UCSD-AML1 (cell line): ENCODE results near the gene SS18L1.
A peak's percentile ranks its signal among the peaks of the same experiment; 100 is the strongest.
"Not testable (repeated sequence)": the region's sequence is repeated elsewhere in the genome, so short reads cannot be mapped to it uniquely, and the experiment has no call there.

Experiments
- DNase-seq: peaks from one replicate; lab custom pipeline; 2025; ENCODE audit not compliant: unreplicated experiment; lab: John Stamatoyannopoulos, UW

The SS18L1 gene

DNA sequence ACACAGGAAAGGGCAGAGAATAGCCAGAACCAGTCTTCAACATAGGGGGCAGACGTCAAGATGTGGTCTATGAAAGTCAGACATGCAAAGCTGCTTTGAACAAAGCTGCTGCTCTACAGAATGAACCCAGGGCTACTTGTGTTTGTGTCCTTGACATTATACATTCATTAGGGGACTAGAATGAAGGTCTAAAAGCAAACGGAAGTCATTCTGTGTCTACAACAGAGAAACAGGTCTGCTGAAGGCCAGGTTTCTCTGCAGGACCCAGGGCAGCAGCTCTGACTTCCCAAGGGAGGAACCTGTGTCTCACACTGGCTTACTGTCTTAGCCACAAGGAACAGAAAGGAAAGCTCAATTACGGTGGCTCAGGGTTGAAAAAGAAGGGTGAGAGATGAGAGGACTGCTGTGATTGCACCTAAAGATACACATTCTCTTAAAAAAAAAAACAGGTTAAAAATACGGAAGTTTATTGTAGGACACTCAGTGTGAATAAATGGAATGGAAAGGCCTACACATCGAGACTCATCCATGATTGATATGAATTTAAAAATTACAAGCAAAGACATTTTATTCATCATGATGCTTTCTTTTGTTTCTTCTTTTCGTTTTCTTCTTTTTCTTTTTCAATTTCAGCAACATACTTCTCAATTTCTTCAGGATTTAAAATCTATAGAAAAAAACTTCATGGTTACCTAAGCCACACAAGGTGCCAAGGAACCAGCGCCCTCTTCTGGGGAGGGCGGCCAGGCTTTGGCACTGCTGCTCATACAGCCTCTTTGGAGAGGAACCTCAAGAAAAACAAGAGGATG lies 7.1 kb upstream of the SS18L1 start:
- DNase-seq = peak; percentile 81

DNA sequence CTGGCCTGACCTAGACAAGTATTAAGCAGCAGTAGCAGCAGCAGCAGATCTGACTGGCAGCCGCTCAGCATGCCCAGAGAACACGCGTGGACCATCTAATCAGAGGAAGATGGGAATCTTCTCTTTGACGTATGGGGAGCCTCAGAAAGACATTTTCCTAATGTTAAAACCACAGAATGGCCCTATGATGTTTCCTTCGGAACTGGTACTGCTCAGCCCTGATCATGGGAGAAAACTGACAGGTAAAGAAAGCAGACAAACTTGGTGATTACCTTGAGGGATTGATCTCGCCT lies 6.5 kb upstream of the SS18L1 start:
- DNase-seq = no peak

DNA sequence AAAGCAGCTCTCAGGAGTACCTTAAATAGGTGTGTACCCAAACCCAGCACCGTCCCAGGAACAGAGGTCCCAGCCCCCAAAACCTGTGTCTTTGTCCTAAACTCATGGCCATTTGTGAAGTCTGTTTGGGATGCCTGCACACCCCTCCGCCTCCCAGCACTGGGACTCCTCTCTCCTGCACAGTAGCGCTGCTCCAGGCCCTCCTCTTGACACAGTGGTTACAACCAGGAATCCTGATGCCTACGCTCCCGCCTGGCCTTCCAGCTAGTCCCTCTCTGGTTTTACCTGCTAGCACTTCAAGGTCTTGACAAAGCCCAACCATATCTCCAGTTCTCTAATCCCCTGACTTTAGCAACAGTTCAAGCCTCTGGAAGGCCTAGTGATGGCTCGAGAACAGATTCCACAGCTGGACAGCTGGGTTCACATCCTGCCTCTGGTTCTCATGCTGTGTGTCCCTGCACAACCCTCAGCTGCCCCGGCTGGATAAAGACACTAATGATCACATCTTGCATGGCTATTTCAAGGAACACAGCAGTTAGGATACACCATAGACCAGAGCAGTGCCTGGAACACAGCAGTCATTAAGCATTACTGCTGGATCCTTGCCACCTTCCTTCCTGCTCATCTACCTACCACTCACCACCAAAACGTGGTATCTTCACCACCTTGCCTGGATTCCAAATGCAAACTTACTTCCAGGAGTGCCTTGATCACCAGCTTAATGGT lies 5.9 kb upstream of the SS18L1 start:
- no peak for DNase-seq

DNA sequence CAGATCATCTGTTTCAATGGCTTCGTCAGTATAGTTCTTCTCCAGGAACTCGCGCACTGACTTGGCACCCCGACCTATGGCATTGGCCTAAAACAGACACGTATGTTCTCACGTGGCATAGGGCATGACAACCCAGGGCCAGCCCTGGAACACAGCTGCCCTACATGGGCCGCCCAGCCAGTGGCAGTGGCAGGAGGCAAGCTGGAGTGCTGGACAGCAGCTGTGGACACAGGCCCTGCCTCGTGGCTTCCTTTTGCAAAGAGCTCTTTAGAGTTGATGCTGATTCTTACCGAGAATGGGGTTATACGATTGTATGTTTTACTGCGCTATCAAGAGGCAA lies 5.4 kb upstream of the SS18L1 start:
- DNase-seq = no peak

DNA sequence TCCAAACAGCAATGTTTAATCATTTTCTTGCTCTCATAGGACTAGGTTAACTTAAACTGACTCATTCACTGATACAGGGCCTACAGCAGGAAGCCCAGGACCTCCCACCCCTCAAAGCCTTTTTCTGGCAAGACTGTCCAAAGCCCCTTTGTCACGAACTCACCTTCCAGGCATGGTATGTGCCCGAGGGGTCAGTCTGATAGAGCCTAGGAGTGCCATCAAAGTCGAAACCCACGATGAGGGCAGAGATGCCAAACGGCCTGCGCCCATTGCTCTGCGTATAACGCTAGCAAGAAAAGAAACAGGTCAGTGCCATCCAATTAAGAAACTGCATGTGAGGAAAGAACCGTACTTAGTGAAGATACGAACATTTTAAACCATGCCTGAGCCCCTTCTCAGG lies 4.7 kb upstream of the SS18L1 start:
- DNase-seq = no peak

DNA sequence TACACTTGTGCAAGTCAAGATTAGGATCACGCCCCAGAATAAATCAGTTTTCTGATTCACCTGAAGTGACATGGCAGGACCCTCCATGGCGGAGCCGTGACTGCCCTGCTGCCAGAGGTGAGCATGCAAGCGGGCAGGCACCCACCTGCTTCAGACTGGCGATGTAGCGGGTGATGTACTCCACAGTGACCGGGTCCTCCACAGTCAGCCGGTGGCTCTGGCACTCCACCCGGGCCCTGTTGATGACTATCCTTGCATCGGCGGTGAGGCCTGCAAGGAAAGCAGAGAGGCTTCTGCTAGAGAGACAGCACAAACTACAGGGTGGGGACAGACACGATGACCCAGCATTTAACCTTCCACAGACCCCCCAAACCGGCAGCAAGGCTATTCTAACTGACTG lies 3.9 kb upstream of the SS18L1 start:
- DNase-seq = no peak

DNA sequence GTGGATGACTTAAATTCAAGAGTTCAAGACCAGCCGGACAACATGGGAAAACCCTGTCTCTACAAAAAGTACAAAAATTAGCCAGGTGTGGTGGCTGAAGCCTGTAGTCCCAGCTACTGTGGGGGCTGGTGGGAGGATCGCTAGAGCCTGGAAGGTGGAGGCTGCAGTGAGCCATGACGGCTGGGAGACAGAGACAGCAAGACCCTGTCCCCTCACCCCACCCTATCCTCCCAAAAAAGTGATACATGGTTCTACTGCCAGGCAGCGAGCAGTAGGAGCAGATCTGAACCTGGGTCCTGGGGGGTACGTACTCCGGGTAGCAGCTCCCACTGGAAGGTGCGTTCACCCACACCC lies 2.5 kb upstream of the SS18L1 start:
- DNase-seq = no peak

DNA sequence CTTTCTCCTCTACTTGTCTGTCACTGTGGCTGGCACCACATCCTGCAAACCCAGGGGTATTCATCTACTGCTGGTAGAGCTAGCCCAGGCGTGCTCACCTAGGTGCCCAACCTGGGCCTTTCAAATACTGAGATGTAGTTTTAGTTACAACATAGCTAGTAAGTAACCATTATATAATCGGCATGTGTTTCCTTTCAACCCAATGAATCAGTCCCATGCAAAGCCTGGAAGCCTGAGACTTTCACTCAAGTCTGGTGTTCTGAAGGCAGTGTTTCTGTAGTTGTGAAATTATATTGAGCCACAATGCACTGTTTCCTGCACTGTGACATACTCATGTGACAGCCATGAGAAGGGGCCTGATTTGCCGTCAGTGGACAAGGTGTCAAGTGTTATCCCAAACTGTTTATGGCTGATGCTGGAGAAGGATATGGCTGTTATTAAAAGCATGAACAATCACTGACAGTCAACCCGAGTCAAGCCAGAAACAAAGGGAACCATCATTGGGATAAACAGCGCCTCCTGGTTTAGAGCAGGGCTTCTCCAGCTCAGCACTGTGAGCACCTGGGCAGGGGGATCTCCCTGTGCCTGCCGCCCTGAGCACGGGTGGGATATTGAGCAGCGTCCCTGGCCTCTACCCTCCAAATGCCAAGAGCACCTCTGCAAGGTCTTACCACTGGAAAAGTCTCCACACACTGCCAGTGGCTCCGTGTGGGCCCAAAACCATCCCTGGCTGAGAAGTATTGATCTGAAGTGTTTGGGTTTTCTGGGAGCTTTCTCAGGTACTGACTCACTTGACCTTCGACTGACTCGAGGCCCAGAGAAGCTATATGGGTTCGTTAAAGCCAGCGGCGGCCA lies 1.9 kb upstream of the SS18L1 start:
- DNase-seq = no peak

DNA sequence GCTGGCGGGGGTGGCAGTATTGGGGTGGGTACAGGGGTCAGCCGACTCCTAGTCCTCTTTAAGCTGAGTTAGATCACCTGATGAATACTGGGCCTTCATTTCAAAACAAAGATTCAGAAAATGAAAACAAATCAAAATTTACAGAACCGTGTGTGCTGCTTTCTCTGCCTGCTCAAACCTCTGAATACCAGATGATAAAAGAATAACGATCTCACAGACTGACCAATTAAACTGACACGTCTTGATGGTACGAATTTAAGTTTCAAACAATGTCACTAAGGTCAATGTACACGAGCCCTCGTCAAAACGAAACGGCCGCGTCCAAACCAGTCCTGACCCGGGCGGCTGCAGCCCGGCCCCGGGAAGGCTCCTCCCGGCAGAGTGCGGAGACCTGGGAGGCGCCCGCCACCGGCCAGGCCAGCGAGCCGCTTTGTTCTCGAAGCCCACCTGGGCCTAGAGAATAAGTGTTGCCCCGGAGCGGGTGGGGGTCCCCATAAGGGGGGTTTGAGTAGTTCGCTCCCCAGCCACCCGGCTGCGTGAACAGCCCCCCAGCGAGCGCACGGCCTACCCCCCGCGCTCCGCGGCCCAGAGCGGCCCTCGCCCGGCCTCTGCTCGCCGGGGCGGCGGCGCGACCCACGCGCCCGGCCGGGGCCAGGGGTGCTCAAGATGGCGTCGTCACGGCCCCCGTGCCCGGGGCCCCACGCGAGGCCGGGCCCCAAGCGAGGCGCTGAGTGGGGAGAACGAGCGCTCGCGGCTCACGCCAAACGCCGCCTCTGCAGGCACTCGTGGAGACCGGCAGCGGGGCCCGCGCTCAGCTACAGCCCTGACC lies 1.1 kb upstream of the SS18L1 start:
- no peak for DNase-seq

DNA sequence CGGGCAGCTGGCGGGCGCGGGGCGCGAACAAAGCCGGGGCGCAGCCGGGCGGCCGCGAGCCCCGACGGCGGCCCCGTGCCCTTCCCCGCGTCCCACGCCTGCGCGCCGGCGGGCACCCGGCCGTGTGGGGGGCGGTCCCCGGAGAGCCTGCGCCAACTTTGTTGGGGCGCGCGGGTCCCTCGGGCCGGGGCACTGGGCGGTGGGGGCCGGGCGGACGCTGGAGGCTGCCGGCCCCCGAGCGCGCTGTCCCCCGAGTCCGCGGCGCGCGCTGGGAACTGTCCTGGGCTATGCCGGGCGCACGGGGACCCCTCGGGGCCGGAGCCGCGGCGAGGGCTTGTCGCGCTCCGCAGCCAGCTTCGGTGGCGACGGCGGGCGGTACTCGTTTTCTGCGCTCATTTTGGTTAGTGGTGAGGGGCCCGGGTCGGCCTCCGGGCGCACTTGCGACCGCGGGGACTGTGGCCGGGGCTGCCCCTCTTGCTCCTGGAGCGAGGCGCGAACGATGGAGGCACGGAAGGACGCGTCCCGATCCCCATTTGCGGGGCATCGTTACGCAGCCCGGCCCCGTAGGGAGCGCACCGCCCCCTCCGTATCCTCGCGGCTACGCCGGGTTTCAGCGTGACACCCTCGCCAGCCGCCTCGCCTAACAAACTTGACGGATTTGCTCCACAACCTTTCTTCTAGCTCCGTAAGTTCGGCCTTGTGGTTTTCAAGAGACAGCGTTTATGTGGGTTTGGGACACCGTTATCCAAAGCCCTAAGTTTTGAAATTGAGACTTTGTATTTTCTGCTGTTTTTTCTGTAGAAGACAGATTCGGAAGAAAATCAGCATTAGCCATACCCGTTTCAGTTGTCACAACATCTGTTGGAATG lies 622 bp downstream of the SS18L1 start:
- peak; percentile 64 for DNase-seq

DNA sequence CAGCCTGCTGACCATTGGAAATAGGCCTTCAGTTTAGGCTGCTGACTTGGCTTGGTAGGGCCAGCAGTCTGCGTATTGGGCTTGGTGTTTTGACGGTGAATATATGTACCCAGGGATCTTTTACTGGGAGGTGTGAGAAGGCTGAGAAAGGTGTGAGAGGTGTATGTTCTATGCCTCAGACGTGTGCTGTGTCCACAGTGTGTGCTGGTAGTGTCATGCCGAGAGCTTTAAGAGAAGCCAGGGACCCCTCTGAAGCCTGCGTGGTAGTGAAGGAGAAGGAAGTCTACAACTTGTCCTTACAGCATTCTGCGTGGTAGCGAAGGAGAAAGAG lies 2.1 kb downstream of the SS18L1 start:
- DNase-seq = no peak

DNA sequence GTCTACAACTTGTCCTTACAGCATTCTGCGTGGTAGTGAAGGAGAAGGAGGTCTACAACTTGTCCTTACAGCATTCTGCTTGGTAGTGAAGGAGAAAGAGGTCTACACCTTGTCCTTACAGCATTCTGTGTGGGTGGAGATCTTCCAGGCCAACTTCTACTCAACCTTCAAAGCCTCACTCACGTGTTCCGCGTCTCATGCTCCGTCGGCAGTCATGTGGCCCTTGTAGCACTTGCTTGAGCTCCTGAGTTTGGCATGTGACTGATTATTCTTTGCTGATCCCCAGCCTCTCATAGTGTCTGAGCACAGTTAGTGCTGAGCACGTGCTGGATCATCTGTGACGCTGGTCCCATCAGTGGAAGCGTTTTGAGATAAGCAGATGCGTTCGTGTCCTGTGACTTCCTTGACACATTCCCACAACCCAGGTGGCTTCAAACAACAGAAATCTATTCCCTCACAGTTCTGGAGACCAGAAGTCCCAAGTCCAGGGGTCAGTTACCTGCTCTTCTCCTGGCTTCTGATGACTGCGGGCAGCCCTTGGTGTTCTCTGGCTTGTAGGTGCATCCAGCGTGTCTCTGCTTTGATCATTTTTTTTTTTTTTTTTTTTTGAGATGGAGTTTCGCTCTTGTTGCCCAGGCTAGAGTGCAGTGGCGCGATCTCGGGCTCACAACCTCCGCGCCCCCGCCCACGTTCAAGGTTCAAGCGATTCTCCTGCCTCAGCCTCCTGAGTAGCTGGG lies 2.6 kb downstream of the SS18L1 start:
- no peak for DNase-seq

DNA sequence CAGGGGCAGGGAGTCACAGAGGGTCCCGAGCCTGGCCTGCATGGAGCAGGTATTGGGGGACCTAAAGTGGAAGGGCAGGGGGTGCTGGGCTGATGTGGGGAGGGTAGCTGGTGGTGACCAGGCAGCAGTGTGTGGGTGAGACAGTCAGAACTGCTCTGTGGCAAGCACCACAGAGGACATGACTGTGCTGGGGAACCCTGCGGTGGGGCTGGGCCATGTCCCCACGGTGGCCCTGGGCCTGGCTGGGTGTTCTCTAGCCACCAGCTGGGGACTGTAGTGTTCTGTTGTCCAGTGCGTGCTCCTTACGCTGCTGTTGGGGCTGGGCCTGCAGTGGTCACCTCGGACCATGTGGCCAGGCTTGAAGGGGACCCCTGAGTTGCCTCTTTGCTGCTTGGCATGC lies 3.6 kb downstream of the SS18L1 start:
- DNase-seq = no peak

DNA sequence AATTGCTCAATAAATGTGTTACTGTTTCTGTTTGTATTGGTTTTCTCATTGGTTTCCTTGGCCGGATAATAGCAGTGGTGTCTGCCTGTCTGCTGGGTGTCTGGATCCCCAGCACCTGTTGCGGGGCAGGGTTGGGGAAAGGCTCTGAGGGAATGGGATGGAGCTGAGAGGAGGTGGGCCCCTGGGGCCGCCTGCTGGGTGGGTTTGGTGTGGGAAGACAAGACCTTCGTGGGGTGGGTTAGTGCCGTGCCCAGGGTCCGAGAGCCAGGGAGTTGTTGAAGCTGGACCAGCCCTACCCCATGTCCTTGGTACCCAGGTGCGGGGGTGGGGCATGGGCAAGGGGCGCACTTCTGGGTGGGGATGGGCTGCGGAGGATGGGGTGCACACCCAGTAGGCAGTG lies 4.0 kb downstream of the SS18L1 start:
- no peak for DNase-seq

DNA sequence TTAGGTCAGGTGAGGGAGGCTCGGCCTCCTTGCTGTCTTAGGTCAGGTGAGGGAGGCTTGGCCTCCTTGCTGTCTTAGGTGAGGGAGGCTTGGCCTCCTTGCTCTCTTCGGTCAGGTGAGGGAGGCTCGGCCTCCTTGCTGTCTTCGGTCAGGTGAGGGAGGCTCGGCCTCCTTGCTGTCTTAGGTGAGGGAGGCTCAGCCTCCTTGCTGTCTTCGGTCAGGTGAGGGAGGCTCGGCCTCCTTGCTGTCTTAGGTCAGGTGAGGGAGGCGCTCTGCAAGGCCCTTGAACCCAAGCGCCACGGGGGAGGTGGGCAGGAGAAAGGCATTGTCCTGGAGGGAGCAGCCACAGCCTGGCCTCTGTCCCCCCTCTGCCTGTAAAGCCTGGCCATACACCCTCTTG lies 4.8 kb downstream of the SS18L1 start:
- DNase-seq = not testable (repeated sequence)

DNA sequence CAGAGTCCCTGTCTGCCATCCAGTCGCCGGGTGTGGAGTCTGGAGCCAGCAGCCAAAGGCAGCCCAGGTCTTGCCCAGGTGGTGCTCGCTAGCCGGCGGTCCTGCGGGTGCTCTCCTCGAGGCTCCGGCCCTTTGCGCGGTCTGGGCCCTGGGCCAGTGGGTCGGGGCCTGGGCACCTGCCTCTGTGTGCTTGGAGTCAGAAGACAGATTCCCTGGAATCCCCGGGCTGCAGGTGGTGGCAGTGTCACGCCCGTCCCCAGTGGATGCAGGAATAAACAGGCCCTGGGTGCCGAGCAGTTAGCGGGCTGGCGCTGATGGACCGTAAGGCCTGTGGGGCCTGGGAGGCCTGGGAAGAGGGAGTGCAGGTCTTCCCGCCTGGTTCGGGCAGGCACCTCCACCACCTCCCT lies 5.3 kb downstream of the SS18L1 start:
- no peak for DNase-seq

DNA sequence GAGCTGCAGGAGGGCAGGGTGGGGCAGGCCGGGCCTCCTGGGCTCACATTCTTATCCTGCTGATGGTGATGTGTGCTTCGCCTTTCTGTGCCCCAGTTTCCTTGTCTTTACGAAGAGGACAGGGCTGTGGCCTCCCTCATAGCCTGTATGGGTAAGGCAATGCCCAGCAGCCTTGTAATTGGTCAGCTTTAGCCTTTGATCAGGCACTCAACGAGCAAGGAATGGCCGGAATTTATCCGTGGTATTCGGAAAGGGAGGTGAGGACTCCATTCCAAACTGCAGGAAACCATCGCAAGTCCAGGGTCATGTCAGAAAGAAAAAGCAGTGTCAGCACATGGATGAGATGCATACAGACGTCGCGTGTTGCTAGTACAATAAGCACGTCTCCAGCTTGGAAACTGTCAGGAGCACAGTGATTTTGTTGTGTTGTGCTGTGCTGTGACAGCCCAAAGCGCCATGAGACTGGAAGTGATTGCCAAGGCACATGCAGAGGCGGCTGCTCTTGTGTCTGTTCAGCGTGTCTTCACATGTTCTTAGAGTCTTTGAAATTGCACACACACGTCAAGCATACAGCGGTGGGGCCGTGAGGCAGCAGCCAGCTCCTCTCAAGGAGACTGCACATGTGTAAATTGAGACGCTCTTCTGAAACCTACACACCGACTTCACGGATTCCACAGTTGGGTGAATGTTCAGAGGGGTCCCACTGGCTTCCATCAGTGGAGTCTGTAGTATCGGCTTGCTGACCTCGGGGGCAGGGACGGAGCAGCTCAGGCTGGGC lies 6.2 kb downstream of the SS18L1 start:
- no peak for DNase-seq

DNA sequence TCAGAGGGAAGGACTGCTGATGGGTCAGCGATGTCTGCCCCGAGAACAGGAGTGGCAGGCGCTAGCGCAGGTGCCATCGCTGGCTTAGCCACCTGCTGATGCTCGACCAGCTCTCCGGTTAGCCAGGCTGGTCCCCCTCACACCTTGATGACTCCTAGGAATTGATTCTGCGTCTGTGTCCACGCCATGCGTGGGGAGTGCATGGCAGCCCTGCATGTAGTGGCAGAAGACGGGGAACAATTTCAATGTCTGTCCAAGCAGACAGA lies 6.7 kb downstream of the SS18L1 start:
- no peak for DNase-seq

DNA sequence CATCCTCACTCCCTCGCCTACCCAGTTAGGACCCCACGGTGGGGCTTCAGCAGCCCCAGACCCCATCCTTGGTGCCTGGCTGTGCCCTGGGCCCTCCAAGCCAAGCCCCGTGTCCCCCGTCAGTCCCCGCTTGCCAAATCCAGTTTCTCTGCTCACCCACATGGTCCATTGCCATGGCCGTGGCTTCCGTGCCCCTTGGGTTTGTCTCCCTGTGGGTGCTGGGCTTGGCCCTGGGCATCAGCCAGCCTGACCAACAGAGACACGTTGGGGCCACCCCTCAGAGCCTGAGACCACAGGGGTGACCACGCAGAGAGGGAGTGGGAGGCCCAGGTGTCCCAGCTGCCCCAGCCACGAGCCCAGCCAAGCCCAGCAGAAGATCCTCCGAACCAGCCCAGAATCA lies 7.7 kb downstream of the SS18L1 start:
- DNase-seq = no peak
